SIG-M5 treated with dmso at 0.1 percent for 504 hours (cell line): ENCODE data around the gene MNDA.

ENCODE experiments used
- DNase-seq: peaks from one replicate; lab custom pipeline; 2025; ENCODE audit not compliant: unreplicated experiment; lab: John Stamatoyannopoulos, UW

Gene MNDA

GRCh38 chr1:158830904-158831507 lies at the start of gene MNDA:
Gene MNDA (plus strand): TSS chr1:158831351. CDS start chr1:158842154, 10,803 bp downstream.
- peak; percentile 100 for DNase-seq

DNA sequence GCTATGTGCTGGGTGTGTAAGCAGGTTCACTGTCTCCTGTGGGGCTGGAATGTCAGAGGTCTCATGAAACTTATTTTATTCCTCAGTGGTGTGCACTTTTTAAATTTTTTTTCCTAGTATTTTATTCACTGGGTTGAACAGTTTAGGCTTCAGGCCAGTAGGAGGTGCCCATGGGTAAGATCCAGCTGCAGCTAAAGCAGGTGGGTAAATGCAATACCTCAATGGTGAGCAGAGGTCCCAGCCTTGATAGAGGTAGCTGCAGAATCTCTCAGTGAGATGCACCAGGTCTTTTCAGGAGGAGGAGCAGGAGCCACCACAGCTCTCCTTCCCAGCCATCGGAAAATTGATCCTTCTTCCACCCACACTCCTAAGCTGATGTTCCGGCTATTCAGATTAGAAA lies 37.5 kb upstream of the MNDA start:
- DNase-seq: peak; percentile 16

- no peak for DNase-seq
Measured at GRCh38 chr1:158794247-158794646, 36.9 kb upstream of the MNDA start.

GRCh38 chr1:158798531-158798930 lies 32.6 kb upstream of the MNDA start:
- no peak for DNase-seq

DNA sequence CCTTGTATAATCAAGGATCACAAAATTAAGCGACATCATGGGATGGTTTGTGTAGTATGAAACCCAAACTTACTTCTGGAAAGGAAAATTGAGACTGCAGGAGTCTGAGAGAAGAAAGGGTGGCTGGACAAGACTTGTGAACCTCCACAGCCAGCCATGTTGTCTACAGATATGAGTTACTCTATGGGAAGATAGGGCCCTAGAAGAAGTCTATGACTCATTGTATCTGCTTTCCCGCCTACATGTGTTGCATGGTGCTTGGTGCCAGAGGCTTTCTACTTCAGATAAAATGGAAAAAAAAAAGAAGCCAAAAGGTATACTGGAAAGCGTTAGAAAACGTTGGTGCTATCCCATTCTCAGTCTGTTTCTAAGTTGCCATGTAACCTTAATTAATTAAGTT lies 31.5 kb upstream of the MNDA start:
- peak; percentile 2 for DNase-seq

GRCh38 chr1:158800526-158800925 lies 30.6 kb upstream of the MNDA start:
- peak; percentile 9 for DNase-seq

- peak; percentile 22 for DNase-seq
Measured at GRCh38 chr1:158801396-158801795, 29.8 kb upstream of the MNDA start.

DNA sequence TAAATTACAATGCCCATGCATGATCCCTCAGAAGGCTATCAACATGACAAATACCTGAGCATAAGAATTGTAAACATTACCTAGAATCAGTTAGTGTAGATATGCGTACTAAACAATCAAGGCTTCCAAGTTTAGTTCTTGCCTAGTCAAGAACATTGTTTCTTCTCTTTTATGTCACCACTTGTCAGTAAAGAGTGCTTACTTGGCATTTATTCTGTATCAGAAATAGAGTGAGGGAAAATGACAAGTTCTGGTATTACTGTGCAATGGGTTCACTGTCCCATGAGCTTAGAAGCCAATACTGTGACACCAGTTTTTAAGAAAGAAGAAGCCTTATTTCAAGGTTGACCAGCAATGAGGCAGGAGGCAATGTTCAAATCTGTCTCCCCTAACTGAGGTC lies 27.5 kb upstream of the MNDA start:
- DNase-seq: no peak

GRCh38 chr1:158806916-158807536 lies 24.1 kb upstream of the MNDA start:
- no peak for DNase-seq

DNA sequence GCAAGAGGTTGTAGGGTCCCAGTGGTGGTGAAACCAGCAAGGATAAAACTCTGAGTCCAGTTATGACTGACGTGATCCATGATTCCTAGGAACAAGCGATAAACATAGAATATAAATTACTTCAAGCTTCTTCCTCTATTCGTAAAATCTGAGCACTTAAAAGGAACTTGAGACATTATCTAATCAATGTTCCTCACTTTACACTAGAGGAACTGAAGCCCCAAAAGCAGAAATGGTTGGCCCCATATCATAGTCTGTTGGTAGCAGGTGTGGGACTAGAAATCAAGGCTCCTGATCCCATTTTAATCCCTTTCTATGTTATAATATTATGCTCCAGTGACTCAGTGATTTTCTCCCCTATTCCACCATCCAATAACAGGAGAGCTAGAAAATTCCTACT lies 21.9 kb upstream of the MNDA start:
- peak; percentile 77 for DNase-seq

GRCh38 chr1:158809862-158810261 lies 21.3 kb upstream of the MNDA start:
- DNase-seq: peak; percentile 92

GRCh38 chr1:158810311-158810710 lies 20.8 kb upstream of the MNDA start:
- peak; percentile 82 for DNase-seq

- DNase-seq: no peak
Measured at GRCh38 chr1:158812336-158812735, 18.8 kb upstream of the MNDA start.

DNA sequence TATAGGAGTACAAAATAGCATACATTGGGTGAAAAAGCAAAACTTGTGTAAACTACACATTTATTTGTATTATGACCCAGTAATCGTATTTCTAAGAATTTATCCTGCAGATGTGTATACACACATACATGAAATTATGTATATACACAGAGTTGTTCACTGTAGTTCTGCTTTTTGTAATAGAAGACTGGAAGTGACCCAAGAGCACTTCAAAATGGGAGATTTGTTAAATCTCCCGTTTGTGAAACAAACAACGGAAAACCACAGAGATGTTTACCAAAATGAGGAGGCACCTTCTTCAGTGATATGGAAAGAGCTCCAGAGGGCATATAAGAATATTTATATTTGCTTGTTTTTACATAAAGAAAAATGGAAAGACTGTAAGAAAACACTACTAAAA lies 18.0 kb upstream of the MNDA start:
- DNase-seq: peak; percentile 78

- DNase-seq: no peak
Measured at GRCh38 chr1:158814970-158815369, 16.2 kb upstream of the MNDA start.

DNA sequence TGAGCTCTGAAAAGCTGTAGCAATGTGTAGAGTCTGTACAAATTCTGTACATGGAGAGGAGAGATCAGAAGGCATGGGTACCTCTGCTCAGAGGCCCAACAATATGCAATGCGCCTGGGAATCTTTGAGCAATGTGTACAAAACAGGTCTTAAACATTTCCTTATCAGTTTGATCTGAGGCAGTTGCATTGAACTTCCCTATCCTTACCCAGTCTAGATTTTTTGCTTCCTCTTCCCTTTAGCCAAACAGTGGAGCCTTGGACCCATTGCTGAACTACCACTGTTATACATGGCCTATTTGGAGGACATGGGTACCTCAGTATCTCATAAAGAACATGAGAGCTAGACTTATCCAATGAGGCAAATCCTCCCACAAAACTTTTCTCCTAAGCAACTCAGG lies 12.6 kb upstream of the MNDA start:
- peak; percentile 88 for DNase-seq

DNA sequence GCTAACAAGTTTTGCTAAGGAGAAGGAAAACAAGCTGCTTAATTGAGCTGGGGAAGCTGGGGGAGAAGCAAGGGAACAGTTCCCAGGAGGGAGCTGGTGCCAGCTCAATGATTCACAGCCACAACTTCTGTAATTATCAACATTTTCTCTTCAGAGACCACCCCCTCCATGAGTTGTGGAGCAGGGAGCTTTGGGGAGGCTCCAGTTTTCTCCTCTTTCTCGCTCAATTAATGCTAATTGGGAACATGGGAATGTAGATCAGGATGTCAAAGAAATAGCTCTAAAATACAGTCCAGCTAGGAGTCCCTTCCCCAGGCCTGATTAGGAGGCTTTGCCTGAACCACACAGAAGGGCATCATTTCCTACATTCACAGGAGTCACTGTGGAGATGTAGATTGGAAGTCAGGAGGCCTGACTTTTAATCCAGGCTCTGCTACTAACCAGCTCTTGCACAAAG lies 12.1 kb upstream of the MNDA start:
- peak; percentile 43 for DNase-seq

GRCh38 chr1:158819461-158820443 lies 11.4 kb upstream of the MNDA start:
- DNase-seq: peak; percentile 69

DNA sequence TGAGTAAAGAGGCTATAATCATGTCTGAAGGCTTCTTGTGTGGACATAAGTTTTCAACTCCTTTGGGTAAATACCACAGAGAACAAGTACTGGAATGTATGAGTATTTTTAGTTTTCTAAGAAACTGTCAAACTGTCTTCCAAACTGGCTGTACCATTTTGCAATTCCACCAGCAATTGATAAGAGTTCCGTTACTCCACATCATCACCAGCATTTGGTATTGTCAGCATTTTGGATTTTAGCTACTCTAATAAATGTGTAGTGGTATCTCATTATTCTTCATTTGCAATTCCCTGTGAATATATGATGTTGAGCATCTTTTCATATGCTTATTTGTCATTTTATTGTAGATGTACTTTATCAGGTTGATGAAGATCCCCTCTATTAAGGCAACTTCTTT lies 9.4 kb upstream of the MNDA start:
- no peak for DNase-seq

GRCh38 chr1:158830074-158830677 lies 975 bp upstream of the MNDA start:
- no peak for DNase-seq

GRCh38 chr1:158833264-158833663 lies 2.1 kb downstream of the MNDA start:
- peak; percentile 96 for DNase-seq
